Measurements from ENCODE around the gene GRN. TPM values are rescaled to one million over a fixed set of nuclear protein-coding genes. Genes with fewer than 3 reads are reported as not detected.

Gene GRN
- total and polyA plus RNA-seq, 2 donors (not counting 3 experiments of a cell fraction or from before 2014, with no cell fraction given) = 343 to 1,034 TPM

DNA sequence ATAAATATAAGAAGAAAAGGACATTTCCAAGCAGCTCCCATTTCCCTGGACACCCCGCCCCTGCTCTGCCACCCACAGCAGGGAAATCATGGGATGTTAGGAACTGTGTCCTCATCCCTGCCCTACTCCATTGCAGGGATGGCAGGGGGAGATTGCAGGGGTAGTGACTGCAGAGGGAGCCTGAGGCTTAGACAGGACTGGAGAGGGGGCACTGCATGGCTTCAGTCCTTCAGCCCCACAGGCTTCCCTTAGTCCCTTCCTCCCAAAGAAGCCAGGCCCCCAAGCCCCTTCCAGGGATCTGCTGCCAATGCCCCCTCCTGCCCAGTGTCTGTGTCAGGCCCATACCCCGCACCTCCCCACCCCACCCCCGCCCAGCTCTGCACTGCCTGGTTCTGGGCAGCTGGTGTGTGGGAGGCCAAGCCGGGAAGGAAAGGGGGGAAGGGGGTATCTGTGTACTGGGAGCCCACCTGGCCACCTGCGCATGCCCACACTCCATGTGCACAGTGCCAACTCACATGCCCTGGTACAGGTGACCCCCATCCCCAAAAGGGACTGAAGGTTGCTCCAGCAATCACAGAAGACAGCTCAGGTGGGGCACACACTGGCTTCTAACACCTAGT, 33.4 kb upstream of the GRN start:
- TF ChIP-seq MAX (IDR thresholded peaks at IDR 0.05; ENCODE audit: insufficient read depth, insufficient read length) = no peak
- TF ChIP-seq JUN (IDR thresholded peaks at IDR 0.05; ENCODE audit: borderline replicate concordance, insufficient read depth, insufficient read length, low read depth) = no peak
- no peak for TF ChIP-seq EZH2 (IDR thresholded peaks at IDR 0.05; ENCODE audit: borderline replicate concordance, low read depth, low read length, severe bottlenecking)
- TF ChIP-seq GATA2 (IDR thresholded peaks at IDR 0.05; ENCODE audit: insufficient read depth, insufficient read length, low read depth, low read length) = no peak
- TF ChIP-seq POLR2AphosphoS5 (IDR thresholded peaks at IDR 0.05; ENCODE audit: insufficient read depth, low read depth, low read length) = no peak
- TF ChIP-seq MYC (IDR thresholded peaks at IDR 0.05; ENCODE audit: low read depth, low read length) = no peak
- TF ChIP-seq POLR2A (IDR thresholded peaks at IDR 0.05; ENCODE audit: low read depth, low read length) = no peak
- TF ChIP-seq, protein P1, sequence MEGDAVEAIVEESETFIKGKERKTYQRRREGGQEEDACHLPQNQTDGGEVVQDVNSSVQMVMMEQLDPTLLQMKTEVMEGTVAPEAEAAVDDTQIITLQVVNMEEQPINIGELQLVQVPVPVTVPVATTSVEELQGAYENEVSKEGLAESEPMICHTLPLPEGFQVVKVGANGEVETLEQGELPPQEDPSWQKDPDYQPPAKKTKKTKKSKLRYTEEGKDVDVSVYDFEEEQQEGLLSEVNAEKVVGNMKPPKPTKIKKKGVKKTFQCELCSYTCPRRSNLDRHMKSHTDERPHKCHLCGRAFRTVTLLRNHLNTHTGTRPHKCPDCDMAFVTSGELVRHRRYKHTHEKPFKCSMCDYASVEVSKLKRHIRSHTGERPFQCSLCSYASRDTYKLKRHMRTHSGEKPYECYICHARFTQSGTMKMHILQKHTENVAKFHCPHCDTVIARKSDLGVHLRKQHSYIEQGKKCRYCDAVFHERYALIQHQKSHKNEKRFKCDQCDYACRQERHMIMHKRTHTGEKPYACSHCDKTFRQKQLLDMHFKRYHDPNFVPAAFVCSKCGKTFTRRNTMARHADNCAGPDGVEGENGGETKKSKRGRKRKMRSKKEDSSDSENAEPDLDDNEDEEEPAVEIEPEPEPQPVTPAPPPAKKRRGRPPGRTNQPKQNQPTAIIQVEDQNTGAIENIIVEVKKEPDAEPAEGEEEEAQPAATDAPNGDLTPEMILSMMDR (IDR thresholded peaks at IDR 0.05; ENCODE audit: extremely low read depth in 1 of 2, insufficient read depth in 1 of 2, low read depth in 1 of 2, low read length in 2 of 2) = no peak
- no peak for TF ChIP-seq FOS (IDR thresholded peaks at IDR 0.05; ENCODE audit: borderline replicate concordance, insufficient read depth, low read length)
- Histone ChIP-seq H3K27me3 (ENCODE audit: control insufficient read depth in 2 of 2, insufficient read depth in 2 of 2, low read length in 2 of 2) (peaks cover 39 to 43% of the 10 kb centered on the region in 2 experiments), H3K4me3 (replicated peaks in 1 of 3; ENCODE audit: insufficient read depth in 1 of 3, low read depth in 1 of 3, low read length in 3 of 3) (no peak overlapping the region), H3K9me1 (replicated peaks; ENCODE audit: control insufficient read depth, extremely low read depth, insufficient read depth, low read length) (no peaks in the 10 kb centered on the region), H3K4me1 (ENCODE audit: control insufficient read depth, extremely low read depth, insufficient read depth, low read length) (no peaks in the 10 kb centered on the region), H3K4me2 (ENCODE audit: insufficient read depth, low read length) (no peak overlapping the region), H2AFZ (ENCODE audit: low read depth, low read length) (no peak overlapping the region), H3K9ac (replicated peaks; ENCODE audit: extremely low read depth, insufficient read depth, low read length) (no peak overlapping the region), H3K9me3 (replicated peaks; ENCODE audit: control insufficient read depth, insufficient read depth, low read length) (no peaks in the 10 kb centered on the region), H3K27ac (ENCODE audit: insufficient read depth, low read depth, low read length) (no peak overlapping the region), H3K79me2 (ENCODE audit: control insufficient read depth, insufficient read depth, low read length) (no peaks in the 10 kb centered on the region), H4K20me1 (replicated peaks; ENCODE audit: control insufficient read depth, extremely low read depth, insufficient read depth, low read length) (no peaks in the 10 kb centered on the region), H3K36me3 (ENCODE audit: control insufficient read depth in 2 of 2, extremely low read depth in 1 of 2, insufficient read depth in 2 of 2, low read length in 2 of 2) (no peaks in the 10 kb centered on the region)
- ChIA-PET POLR2A (no interaction called here), CTCF (interaction anchor here (1.0 to 1.2 kb wide), 3 partner anchors 9 to 90 kb away, joined by 3 read pairs; no protein-coding TSS in a partner anchor)
- dilution Hi-C loops (cut with MboI; ENCODE audit: extremely low pct_ligation_motif_present, low sequenced_read_pairs) (no loop called here), intact Hi-C loops (cut with micrococcal nuclease) (no loop called here)
- no peak for DNase-seq (ENCODE audit: low read depth, low spot score)
- BruUV-seq (replicated peaks) = no TSS peak
- FAIRE-seq = no peak

All from endothelial cell of umbilical vein (primary cell).